Stimulated activated CD4-positive, alpha-beta T cell treated with anti-CD3 and anti-CD28 coated beads, TNF-alpha, amount 100 ng/mL, for 1 hour (primary cell): ENCODE measurements around the gene SPIB.
"Not testable (repeated sequence)": the region's sequence is repeated elsewhere in the genome, so short reads cannot be mapped to it uniquely, and the experiment has no call there.

Experiments
- DNase-seq, 3 donors: peaks; one replicate each; pipeline ENCODE4 v3.0.0-alpha.2; 2020; ENCODE audit warnings: low read depth in 3 of 3, low spot score in 1 of 3

The SPIB gene

GRCh38 chr19:50435221-50435620 is 16.5 kb downstream of the SPIB start:
- DNase-seq, result no peak

GRCh38 chr19:50435627-50436026 is 16.9 kb downstream of the SPIB start:
- DNase-seq, result no peak

DNA sequence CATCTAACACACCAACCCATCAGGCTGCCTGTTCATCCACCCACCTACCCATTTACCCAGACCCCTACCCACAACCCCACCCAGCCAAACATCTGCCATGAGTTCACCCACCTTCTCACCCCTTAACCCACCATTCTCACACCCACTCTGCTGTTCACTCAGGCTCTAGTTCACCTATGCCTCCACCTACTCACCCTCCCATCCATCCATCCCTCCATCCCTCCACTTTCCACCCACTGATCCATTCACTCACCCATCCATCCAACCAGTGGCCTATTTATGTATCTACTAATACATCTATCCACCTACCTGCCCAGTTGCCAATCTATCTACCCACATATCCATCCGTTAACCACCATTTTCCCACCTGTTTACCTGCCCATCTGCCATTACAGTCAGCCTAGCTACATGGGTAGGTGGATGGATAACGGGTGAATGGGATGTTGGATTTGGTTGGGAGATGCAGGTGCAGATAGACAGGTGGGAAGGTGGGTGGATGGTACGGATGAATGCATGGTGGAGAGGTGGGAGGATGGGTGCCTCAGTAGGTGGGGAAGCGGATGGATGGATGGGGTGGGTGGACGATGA is 19.2 kb downstream of the SPIB start:
- no peak for DNase-seq

DNA sequence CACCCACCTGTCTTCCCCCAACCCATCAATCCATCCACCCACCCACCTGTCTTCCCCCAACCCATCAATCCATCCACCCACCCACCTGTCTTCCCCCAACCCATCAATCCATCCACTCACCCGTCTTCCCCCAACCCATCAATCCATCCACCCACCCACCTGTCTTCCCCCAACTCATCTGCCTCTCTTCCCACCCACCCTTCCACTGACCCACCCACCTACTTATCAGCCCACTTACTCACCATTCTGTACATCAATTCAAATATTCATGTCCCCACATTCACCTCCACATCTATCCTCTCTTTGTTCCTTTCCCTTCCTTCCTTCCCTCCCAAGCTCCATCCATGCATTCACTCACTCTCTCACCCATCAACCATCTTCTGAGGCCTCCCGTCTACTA is 20.4 kb downstream of the SPIB start:
- DNase-seq, result not testable (repeated sequence)

- no peak for DNase-seq
Observed at GRCh38 chr19:50444059-50444458, 25.3 kb downstream of the SPIB start.

DNA sequence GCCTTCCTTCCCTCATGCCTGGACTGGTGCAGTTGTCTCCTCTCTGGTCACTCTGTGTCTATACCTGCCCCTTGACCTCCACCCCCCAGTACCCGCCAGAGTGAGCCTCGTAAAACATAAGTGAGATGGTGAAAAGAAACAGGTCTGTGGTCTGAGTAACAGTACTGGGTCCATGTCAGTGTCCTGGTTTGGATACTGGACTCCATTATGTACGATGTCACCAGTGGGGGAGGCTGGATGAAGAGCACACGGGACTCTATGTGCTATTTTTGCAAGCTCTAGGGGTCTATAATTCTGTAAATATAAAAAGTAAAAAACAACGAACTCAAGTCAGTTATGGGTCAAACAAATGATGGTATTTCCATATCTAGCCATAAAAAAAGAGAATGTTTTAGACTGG is 28.3 kb downstream of the SPIB start:
- DNase-seq, result no peak

- no peak for DNase-seq
Observed at GRCh38 chr19:50447750-50448149, 29.0 kb downstream of the SPIB start.

DNA sequence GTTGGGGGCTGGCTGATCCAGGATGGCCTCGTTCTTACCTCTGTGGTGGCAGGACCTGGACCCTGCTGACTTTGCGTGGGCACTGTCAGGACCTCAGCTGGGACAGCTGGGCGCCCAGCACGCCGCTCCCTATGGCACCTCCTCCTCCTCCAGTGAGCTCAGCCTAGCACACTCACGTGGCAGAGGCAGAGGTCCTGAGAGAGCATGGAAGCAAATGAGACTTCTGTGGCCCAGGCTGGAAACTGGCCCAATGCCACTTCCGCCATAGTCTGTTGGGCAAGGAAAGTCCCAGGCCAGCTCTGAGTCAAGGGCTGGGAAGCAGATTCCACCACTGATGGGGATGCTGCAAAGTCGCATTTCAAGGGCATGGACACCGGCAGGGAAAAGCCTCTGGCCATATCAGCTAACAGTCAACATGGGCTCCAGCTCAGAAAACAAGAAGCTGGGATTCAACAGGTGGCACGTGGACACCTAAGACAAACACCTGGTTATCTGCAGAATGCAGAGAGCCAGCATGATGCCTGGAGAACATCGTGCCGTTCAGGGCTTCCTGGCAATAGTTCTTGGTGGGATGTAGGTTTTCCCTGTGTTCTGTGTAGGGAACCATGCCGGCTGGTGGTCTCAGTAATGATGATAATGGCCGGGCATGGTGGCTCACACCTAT is 30.6 kb downstream of the SPIB start:
- no peak for DNase-seq

GRCh38 chr19:50450369-50451222 is 31.9 kb downstream of the SPIB start:
- no peak for DNase-seq

DNA sequence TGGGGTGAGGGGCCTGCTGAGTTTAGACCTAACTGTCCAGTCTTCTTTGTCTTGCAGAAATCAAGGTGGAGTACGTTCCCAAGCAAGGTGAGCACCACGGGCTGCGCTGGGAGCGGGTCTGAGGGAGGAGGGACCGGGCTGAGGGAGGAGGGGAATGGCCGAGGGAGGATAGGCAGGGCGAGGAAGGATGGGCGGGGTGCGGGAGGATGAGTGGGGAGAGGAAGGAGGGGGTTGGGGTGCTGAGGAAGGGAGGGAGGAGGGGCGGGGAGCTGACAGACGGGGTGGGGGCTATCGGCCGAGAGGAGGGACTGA is 32.4 kb downstream of the SPIB start:
- no peak for DNase-seq

GRCh38 chr19:50453243-50453642 is 34.5 kb downstream of the SPIB start:
- no peak for DNase-seq

DNA sequence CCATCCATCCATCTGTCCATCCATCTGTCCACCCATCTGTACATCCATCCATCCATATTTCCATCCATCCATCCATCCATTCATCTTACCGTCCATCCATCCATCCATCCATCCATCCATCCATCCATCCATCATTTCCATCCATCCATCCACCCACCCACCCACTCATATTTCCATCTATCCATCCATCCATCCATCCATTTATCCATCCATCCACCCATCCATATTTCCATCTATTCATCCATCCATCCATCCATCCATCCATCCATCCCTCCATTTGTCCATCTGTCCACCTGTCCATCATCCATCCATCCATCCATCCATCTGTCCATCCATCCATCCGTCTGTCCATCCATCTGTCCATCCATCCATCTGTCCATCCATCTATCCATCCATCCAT is 37.3 kb downstream of the SPIB start:
- no peak for DNase-seq

DNA sequence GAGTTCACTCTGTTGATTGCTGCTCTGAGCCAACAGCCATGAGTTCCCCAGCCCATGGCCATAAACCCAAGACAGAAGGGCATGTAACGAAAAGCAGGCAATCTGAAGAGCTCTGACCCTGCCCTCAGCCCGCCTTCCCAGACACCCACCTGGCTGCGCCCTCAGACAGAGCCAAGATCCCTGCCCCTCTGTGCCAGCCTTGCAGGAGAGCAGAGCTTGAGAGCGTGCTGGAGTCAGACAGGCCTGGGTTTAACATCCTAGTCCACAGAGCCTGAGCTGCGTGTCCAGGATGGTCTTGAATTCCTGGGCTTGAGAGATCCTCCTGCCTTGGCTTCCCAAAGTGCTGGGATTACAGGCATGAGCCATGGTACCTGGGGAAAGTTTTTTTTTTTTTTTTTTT is 38.6 kb downstream of the SPIB start:
- no peak for DNase-seq

DNA sequence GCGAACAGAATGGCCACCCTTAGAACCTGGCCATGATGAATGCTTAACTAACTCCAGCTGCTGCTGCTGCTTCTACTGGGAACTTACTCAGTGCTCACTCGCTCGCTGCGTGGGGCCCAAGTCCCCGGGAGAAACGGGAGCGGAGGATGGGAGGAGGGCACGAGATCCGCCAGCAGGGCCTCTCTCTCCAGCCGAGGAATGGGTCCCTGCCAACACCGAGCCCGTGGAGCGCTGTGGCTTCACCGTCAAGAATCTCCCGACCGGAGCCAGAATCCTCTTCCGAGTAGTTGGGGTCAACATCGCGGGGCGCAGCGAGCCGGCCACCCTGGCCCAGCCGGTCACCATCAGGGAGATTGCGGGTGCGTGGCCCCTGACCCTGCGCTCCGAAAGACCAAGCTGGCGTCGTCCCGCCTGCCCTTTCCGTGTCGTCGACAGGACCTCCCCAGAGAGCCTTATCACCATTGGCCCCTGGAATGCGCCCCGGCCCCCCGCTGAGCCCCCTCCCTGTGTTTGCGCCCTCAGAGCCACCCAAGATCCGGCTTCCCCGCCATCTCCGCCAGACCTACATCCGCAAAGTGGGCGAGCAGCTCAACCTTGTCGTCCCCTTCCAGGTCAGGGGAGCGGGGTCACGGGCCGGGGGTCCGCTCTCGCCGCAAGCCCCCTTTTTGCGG is 39.8 kb downstream of the SPIB start:
- DNase-seq, result no peak

- DNase-seq, result no peak
Observed at GRCh38 chr19:50459067-50459456, 40.3 kb downstream of the SPIB start.

DNA sequence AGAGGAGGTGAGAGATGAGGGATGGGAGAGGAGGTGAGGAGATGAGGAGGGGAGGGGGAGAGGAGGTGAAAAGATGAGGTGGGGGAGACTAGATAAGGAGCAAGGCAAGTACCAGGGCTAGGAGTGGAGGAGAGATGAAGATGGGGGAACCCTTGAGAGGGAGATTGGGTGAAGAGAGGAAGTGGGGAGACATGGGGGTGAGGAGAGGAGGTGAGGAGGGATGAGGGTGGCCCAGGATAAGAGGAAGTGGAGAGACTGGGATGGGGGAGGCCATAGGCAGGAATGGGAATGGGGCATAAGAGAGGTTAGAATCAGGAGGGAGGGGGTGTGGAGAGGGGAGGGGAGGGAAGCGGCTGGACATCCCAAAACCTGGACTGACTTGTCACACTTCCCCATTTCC is 40.9 kb downstream of the SPIB start:
- no peak for DNase-seq

- no peak for DNase-seq
Observed at GRCh38 chr19:50460161-50460765, 41.5 kb downstream of the SPIB start.

DNA sequence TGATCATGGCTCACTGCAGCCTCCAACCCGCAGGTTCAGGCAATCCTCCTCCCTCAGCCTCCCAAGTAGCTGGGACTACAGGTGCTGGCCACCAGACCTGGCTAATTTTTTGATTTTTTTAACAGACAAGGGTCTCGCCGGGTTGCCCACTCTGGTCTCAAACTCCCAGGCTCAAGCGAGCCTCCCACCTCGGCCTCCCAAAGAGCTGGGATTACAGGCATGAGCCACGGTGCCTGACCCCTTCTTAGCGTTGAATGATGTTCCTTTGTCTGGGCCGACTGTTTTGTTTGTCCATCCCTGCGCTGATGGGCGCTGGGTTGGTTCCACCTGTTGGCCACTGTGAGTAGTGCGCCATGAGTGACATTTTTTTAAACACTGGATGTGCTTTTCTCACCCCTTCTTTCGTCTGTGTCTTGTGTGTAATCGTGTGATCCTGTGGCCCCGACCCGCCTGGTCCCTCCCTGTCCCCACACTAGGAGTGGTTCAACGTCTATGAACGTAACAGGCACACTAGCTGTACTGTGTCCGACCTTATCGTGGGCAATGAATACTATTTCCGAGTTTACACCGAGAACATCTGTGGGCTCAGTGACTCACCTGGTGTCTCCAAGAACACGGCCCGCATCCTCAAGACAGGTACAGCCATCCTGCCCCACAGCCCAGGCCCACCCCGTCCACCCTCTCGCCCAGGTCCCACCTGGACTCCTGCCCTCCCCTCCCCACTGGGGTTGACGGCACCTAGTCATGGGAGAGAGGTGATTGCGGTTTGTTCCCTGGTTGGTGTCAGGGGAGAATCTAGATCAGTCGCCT is 42.5 kb downstream of the SPIB start:
- peak; percentile 11 to 43 (median 15) for DNase-seq

DNA sequence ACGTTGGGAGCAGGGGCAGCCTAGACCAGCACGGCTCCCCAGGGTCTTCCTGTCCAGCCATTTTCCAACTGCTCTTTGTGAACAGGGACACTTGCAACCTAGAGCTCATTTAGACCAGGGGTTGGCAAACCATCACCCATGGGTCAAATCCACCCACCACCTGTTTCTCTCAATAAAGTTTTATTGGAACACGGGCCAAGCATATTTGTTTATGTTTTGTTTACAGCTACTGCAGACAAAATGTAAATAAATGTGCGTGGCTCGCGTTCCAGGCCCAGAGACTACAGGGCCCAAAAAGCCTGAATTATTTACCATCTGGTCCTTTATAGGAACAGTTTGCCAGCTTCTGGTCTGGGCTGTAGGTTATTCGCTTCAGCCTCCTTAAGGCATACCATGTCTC is 44.2 kb downstream of the SPIB start:
- DNase-seq, result no peak

- no peak for DNase-seq
Observed at GRCh38 chr19:50464348-50464747, 45.6 kb downstream of the SPIB start.

- DNase-seq, result no peak
Observed at GRCh38 chr19:50465000-50465399, 46.3 kb downstream of the SPIB start.
